ENCODE data around the gene POU3F3.

The POU3F3 gene

DNA sequence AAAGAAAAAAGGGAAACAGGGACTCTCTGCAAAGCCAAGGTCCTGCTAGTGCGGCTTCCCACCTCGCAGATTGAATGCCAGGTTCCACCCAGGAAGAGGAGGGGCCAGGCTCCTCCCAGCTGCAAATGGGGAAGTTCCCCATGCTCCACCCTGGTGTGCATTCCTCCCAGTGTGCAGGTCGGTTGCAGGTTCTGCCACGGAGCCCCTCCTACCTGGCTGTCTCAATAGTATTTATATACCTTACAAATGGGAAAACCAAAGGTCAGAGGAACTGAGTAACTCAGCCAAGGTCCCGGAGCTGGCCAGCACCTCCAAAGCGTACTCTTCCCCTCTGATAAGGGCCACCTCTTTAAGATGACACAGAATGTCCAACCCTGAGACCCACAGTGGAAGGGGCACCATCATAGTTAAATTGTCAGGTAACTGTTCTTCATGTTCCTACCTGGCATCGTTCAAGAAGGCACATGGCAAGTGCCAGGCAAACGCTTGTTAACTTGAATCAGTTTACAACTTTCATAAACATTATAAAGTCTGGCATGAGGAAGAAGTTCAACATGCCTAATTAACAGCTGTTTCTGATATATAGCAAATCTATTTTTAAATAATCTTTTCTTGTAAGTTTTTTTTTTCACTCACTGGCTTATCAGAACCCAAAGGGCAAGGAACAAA is 35.5 kb downstream of the POU3F3 start:
- peak overlapping the region; percentile 41 for H3K27ac ChIP-seq (ENCODE audit: low read depth, low read length)
- H3K9ac ChIP-seq (ENCODE audit: low read depth in 1 of 2, low read length in 2 of 2) = no peak overlapping the region
- H3K4me1 ChIP-seq (ENCODE audit: control insufficient read depth in 1 of 2, insufficient read depth in 2 of 2, low read length in 2 of 2) = peaks cover 10 to 14% of the 10 kb centered on the region in 2 donors
- H3K4me3 ChIP-seq (ENCODE audit: low read depth in 1 of 2, low read length in 2 of 2) = peak overlapping the region; percentile 51 to 68
- peaks cover 0 to 6% of the 10 kb centered on the region in 2 donors for H3K27me3 ChIP-seq (ENCODE audit: control insufficient read depth in 1 of 2, insufficient read depth in 2 of 2, low read length in 2 of 2)
- no peaks in the 10 kb centered on the region for H3K9me3 ChIP-seq (ENCODE audit: control insufficient read depth in 1 of 2, low read length in 2 of 2)
- H3K36me3 ChIP-seq (ENCODE audit: control insufficient read depth in 1 of 2, insufficient read depth in 2 of 2, low read length in 2 of 2) = no peaks in the 10 kb centered on the region

DNA sequence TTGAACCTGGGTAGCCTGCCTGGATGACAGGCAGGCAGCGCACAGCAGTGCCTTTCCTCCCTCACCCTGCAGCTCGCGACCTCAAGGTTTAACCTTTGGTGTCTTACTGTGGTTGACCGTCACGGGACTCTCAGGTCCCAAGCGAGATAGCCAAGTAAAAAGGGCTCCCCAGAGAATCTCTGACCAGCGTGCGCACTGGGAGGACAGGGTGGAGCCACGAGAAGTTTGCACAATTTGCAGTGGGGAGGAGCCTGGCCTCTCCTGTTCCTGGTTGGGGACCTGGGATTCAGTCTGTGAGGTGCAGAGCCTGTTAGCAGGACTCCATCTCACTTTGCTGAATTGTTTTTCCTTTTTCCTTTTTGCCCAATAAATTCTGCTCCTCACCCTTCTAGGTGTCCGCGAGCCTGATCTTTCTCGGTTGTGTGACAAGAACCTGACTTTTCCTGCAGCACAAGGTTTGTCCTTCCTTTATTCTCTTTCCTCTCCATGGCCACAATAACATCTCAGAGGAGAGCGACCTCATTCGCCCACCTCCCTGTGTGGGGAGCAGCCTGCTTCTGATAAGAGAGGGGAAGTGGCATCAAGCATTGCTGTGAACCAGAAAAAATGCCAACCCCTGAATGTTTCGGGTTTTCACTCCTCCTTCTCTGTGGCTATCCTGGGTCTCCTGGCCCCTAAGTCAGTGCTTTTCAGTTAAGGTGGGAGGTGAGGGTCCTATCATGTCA is 36.2 kb downstream of the POU3F3 start:
- peak overlapping the region; percentile 46 to 68 for H3K4me3 ChIP-seq (ENCODE audit: low read depth in 1 of 2, low read length in 2 of 2)

DNA sequence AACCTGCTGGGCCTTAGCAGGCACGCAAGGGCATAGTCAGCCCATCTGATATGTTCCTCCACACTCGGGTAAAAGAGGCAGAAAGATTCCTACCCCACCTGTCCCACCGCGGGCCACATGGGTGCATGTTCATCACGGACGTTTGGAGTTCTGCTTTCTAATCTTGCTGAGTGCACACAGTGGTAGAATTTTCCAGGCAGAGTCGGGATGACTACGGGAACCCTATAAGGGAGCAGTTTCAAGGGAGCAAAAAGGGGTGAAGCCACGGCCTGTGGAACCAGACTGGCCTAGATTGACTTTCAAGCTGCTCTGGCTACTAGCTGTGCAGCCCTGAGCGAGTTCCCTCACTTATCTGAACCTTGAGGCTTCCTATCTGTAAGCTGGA is 36.8 kb downstream of the POU3F3 start:
- no peaks in the 10 kb centered on the region for H3K36me3 ChIP-seq (ENCODE audit: control insufficient read depth in 1 of 2, insufficient read depth in 2 of 2, low read length in 2 of 2)

More for the DNA sequence above, 36.2 kb downstream of the POU3F3 start:
- peak overlapping the region; percentile 3 for H3K27ac ChIP-seq (ENCODE audit: low read depth, low read length)
- no peaks in the 10 kb centered on the region for H3K36me3 ChIP-seq (ENCODE audit: control insufficient read depth in 1 of 2, insufficient read depth in 2 of 2, low read length in 2 of 2)
- H3K9me3 ChIP-seq (ENCODE audit: control insufficient read depth in 1 of 2, low read length in 2 of 2) = no peaks in the 10 kb centered on the region
- peaks cover 10 to 19% of the 10 kb centered on the region in 2 donors for H3K4me1 ChIP-seq (ENCODE audit: control insufficient read depth in 1 of 2, insufficient read depth in 2 of 2, low read length in 2 of 2)
- peak overlapping the region; percentile 45 to 65 for H3K9ac ChIP-seq (ENCODE audit: low read depth in 1 of 2, low read length in 2 of 2)
- H3K27me3 ChIP-seq (ENCODE audit: control insufficient read depth in 1 of 2, insufficient read depth in 2 of 2, low read length in 2 of 2) = no peaks in the 10 kb centered on the region

DNA sequence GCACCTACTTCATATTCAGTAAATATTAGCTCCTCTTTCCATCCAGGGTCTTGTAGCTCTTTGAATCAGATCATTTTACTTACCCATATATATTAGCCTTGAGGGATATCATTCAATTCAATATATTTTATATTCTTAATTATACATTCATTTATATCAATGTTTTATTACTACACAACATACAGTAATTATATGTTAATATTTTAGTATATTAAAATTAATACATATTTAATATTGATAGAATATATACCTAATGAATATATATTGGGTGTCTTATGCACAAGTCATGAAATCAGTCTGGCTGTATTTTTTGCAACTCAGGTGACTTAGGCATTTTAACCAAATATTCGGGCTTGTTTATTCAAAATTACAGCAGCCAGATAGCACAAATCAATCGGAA is 37.2 kb downstream of the POU3F3 start:
- H3K27me3 ChIP-seq (ENCODE audit: control insufficient read depth in 1 of 2, insufficient read depth in 2 of 2, low read length in 2 of 2) = no peaks in the 10 kb centered on the region
- no peaks in the 10 kb centered on the region for H3K36me3 ChIP-seq (ENCODE audit: control insufficient read depth in 1 of 2, insufficient read depth in 2 of 2, low read length in 2 of 2)
- H3K9me3 ChIP-seq (ENCODE audit: control insufficient read depth in 1 of 2, low read length in 2 of 2) = no peaks in the 10 kb centered on the region
- H3K4me1 ChIP-seq (ENCODE audit: control insufficient read depth in 1 of 2, insufficient read depth in 2 of 2, low read length in 2 of 2) = peaks cover 10 to 20% of the 10 kb centered on the region in 2 donors
- H3K9ac ChIP-seq (ENCODE audit: low read depth in 1 of 2, low read length in 2 of 2) = peak overlapping the region in 1 of 2 donors; percentile 45
- no peak overlapping the region for H3K4me3 ChIP-seq (ENCODE audit: low read depth in 1 of 2, low read length in 2 of 2)
- H3K27ac ChIP-seq (ENCODE audit: low read depth, low read length) = no peak overlapping the region

More for the DNA sequence above, 36.8 kb downstream of the POU3F3 start:
- Histone ChIP-seq H3K9me3 (ENCODE audit: control insufficient read depth in 1 of 2, low read length in 2 of 2) (no peaks in the 10 kb centered on the region), H3K4me3 (ENCODE audit: low read depth in 1 of 2, low read length in 2 of 2) (peak overlapping the region; percentile 46 to 68), H3K27me3 (ENCODE audit: control insufficient read depth in 1 of 2, insufficient read depth in 2 of 2, low read length in 2 of 2) (no peaks in the 10 kb centered on the region), H3K9ac (ENCODE audit: low read depth in 1 of 2, low read length in 2 of 2) (peak overlapping the region; percentile 45 to 65), H3K27ac (ENCODE audit: low read depth, low read length) (peak overlapping the region; percentile 3), H3K4me1 (ENCODE audit: control insufficient read depth in 1 of 2, insufficient read depth in 2 of 2, low read length in 2 of 2) (peaks cover 10 to 20% of the 10 kb centered on the region in 2 donors)

DNA sequence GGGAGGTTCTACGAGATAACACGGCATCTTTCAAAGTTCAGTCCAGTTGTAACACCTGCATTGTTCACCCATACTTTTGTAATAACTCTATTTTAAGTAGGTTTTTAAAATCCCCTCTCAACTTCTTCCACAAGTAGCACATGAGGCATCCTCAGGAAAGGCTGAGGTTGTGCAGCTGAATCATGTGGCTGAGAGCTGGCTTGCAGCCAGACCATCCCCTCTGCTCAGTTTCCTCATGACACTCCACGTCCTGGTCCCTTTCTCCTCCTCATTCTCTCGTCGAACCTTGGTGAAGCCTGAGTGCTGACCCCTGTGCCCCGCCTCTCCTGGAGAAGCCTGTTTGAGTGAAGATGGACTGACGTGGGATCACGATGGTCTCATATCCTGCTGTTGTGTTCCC is 42.5 kb downstream of the POU3F3 start:
- Histone ChIP-seq H3K9me3 (ENCODE audit: control insufficient read depth in 1 of 2, low read length in 2 of 2) (no peaks in the 10 kb centered on the region), H3K4me3 (ENCODE audit: low read depth in 1 of 2, low read length in 2 of 2) (no peak overlapping the region), H3K27ac (ENCODE audit: low read depth, low read length) (no peak overlapping the region), H3K4me1 (ENCODE audit: control insufficient read depth in 1 of 2, insufficient read depth in 2 of 2, low read length in 2 of 2) (peaks cover 10 to 17% of the 10 kb centered on the region in 2 donors), H3K27me3 (ENCODE audit: control insufficient read depth in 1 of 2, insufficient read depth in 2 of 2, low read length in 2 of 2) (no peaks in the 10 kb centered on the region), H3K36me3 (ENCODE audit: control insufficient read depth in 1 of 2, insufficient read depth in 2 of 2, low read length in 2 of 2) (no peaks in the 10 kb centered on the region), H3K9ac (ENCODE audit: low read depth in 1 of 2, low read length in 2 of 2) (no peak overlapping the region)

DNA sequence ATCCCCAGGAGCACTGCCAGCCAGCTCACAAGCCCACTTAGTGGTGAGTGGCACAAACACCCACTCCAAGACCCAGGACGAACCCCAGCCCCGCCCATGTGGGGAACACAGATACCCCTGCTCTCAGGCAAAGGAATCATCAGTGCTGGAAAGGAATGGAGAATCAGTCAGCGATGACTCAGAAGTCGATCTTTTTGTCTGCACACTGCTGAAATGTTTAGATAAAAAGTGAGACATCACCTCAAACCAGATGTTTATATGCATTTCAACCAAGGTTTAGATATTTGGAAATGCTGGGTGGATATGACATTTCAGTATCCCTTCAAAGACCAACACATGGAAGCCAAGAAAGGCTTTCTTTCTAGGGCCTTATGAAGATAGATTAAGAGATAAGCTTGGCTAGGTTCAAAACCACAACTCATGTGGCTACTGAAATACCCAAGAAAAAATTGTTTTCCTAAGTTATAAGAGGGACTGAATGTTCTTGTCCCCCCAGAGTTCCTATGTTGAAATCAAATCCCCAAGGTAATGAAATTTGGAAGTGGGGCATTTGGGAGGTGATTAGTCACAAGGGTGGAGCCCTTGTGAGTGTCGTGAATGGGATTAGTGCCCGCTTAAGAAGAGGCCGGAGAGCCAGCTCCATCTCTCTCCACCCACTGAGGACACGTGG is 43.7 kb downstream of the POU3F3 start:
- Histone ChIP-seq H3K9me3 (ENCODE audit: control insufficient read depth in 1 of 2, low read length in 2 of 2) (no peaks in the 10 kb centered on the region), H3K27me3 (ENCODE audit: control insufficient read depth in 1 of 2, insufficient read depth in 2 of 2, low read length in 2 of 2) (no peaks in the 10 kb centered on the region), H3K4me3 (ENCODE audit: low read depth in 1 of 2, low read length in 2 of 2) (no peak overlapping the region), H3K27ac (ENCODE audit: low read depth, low read length) (no peak overlapping the region), H3K4me1 (ENCODE audit: control insufficient read depth in 1 of 2, insufficient read depth in 2 of 2, low read length in 2 of 2) (peaks cover 16 to 23% of the 10 kb centered on the region in 2 donors), H3K9ac (ENCODE audit: low read depth in 1 of 2, low read length in 2 of 2) (no peak overlapping the region), H3K36me3 (ENCODE audit: control insufficient read depth in 1 of 2, insufficient read depth in 2 of 2, low read length in 2 of 2) (no peaks in the 10 kb centered on the region)

DNA sequence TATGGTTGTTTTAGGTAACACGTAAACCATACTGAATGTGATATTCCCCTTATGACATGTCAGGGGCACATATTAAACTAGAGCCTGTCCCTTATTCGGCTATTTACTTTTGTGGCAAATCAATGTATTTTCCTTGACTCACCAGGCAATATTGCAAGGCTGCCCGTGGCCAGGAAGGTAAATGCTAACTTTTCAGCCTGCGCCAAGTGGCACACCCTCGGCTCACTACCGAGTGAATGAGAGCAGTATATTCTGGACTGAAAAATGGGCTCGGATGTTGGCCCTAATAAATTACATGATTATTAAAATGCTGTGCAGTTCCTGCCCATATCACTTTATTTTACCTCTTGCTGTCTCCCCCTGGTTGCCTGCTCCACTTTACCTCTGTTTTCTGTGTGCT is 46.7 kb downstream of the POU3F3 start:
- Histone ChIP-seq H3K9ac (ENCODE audit: low read depth in 1 of 2, low read length in 2 of 2) (peak overlapping the region in 1 of 2 donors; percentile 22), H3K4me3 (ENCODE audit: low read depth in 1 of 2, low read length in 2 of 2) (no peak overlapping the region), H3K36me3 (ENCODE audit: control insufficient read depth in 1 of 2, insufficient read depth in 2 of 2, low read length in 2 of 2) (no peaks in the 10 kb centered on the region), H3K9me3 (ENCODE audit: control insufficient read depth in 1 of 2, low read length in 2 of 2) (no peaks in the 10 kb centered on the region), H3K4me1 (ENCODE audit: control insufficient read depth in 1 of 2, insufficient read depth in 2 of 2, low read length in 2 of 2) (peaks cover 16 to 20% of the 10 kb centered on the region in 2 donors), H3K27me3 (ENCODE audit: control insufficient read depth in 1 of 2, insufficient read depth in 2 of 2, low read length in 2 of 2) (no peaks in the 10 kb centered on the region), H3K27ac (ENCODE audit: low read depth, low read length) (no peak overlapping the region)

DNA sequence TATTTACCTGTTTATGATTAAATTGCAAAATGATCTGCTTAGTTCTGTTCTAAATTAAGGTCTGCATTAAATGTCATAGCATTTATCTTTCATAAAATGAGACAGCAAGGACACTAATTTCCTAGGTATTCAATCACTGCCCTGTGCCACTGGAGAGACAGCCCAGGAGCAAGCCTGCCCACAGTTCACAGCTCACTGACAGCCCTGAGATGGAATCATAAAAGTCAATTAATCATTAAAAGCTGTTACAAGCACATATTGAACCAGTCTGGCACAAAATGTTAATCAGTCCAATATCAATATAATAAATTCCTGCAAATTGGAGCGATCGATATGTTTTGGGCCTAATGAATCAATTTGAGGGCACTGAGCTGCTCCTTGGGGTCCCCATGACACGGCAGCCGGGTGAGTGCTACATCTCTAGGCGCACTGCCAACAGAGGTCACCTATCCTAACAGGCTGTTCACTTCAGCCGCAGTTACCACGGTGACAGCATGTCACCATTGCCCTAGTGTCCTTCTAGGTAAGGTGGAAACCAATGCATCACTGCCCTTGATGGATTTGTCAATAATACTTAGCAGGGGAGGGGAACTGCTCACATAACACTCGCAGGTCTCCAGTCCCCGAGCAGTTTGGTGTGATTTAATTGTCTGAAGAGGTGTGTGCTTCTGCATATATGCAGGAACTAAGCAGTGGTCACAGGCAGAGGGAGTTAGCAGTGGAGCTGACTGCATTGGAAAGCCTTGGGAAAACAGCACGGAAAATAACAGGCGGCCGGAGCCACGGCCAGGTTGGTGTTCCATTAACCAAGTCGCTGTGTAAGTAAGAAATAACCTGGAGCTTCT is 47.3 kb downstream of the POU3F3 start:
- peak overlapping the region in 1 of 2 donors; percentile 22 for H3K9ac ChIP-seq (ENCODE audit: low read depth in 1 of 2, low read length in 2 of 2)
- H3K36me3 ChIP-seq (ENCODE audit: control insufficient read depth in 1 of 2, insufficient read depth in 2 of 2, low read length in 2 of 2) = no peaks in the 10 kb centered on the region
- H3K4me1 ChIP-seq (ENCODE audit: control insufficient read depth in 1 of 2, insufficient read depth in 2 of 2, low read length in 2 of 2) = peaks cover 16 to 20% of the 10 kb centered on the region in 2 donors
- peak overlapping the region; percentile 49 to 53 for H3K4me3 ChIP-seq (ENCODE audit: low read depth in 1 of 2, low read length in 2 of 2)
- no peaks in the 10 kb centered on the region for H3K9me3 ChIP-seq (ENCODE audit: control insufficient read depth in 1 of 2, low read length in 2 of 2)
- H3K27me3 ChIP-seq (ENCODE audit: control insufficient read depth in 1 of 2, insufficient read depth in 2 of 2, low read length in 2 of 2) = no peaks in the 10 kb centered on the region
- peak overlapping the region; percentile 39 for H3K27ac ChIP-seq (ENCODE audit: low read depth, low read length)

DNA sequence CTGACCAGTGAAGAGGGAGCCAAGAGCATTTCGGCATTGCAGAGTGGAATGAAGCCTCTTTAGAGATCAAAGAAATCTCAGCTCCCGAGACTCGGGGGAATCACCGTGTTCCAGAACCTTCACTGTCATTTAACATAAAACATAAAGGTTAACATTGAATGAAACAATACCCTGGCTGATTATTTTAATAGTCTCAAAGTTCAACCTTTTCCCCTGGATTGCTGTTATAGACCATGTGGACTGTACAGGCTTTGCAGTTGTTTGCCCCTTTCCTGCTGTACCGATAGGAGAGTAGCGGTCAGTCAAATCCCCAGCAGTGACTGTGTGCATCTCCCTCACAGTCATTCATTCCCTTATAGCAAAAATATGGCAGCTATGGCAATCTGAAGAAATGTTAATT is 48.4 kb downstream of the POU3F3 start:
- Histone ChIP-seq H3K36me3 (ENCODE audit: control insufficient read depth in 1 of 2, insufficient read depth in 2 of 2, low read length in 2 of 2) (no peaks in the 10 kb centered on the region), H3K9me3 (ENCODE audit: control insufficient read depth in 1 of 2, low read length in 2 of 2) (no peaks in the 10 kb centered on the region), H3K27ac (ENCODE audit: low read depth, low read length) (no peak overlapping the region), H3K27me3 (ENCODE audit: control insufficient read depth in 1 of 2, insufficient read depth in 2 of 2, low read length in 2 of 2) (peaks cover 0 to 3% of the 10 kb centered on the region in 2 donors), H3K4me1 (ENCODE audit: control insufficient read depth in 1 of 2, insufficient read depth in 2 of 2, low read length in 2 of 2) (peaks cover 16 to 20% of the 10 kb centered on the region in 2 donors), H3K9ac (ENCODE audit: low read depth in 1 of 2, low read length in 2 of 2) (no peak overlapping the region), H3K4me3 (ENCODE audit: low read depth in 1 of 2, low read length in 2 of 2) (peak overlapping the region in 1 of 2 donors; percentile 49)

All from duodenal mucosa (tissue), 2 donors.